MM.1S (cell line): ENCODE results near the gene DCTN2.

ENCODE experiments used
- DNase-seq: peaks from one replicate; pipeline ENCODE4 v3.0.0-alpha.2; 2015
- H2AFZ ChIP-seq: fragments of 300-600 bp; sonication (generic); 2 replicates; pipeline ENCODE4 v1.6.0; 2016; ENCODE audit warnings: antibody characterized with exemption, low read length
- H3F3A ChIP-seq: fragments of 300-600 bp; sonication (generic); 2 replicates; pipeline ENCODE4 v1.6.1; 2016; ENCODE audit warnings: mild to moderate bottlenecking, antibody characterized with exemption, low read length, moderate library complexity, mixed read lengths; ENCODE audit not compliant: insufficient read depth
- H3K27ac ChIP-seq: fragments of 300-600 bp; sonication (generic); 2 replicates; pipeline ENCODE4 v1.5.1; 2016; ENCODE audit warnings: mild to moderate bottlenecking, low read length
- H3K27me3 ChIP-seq: fragments of 300-600 bp; sonication (generic); replicated peaks from 2 replicates; pipeline ENCODE4 v1.6.0; 2016; ENCODE audit warnings: low read length; ENCODE audit not compliant: insufficient read depth
- H3K36me3 ChIP-seq: fragments of 300-600 bp; sonication (generic); replicated peaks from 2 replicates; pipeline ENCODE4 v1.6.1; 2016; ENCODE audit warnings: mild to moderate bottlenecking, low read length, mixed read lengths; ENCODE audit not compliant: insufficient read depth
- H3K4me1 ChIP-seq: fragments of 300-600 bp; sonication (generic); 2 replicates; pipeline ENCODE4 v1.6.1; 2016; ENCODE audit warnings: low read length, mixed read lengths
- H3K4me2 ChIP-seq: fragments of 300-600 bp; sonication (generic); 2 replicates; pipeline ENCODE4 v1.6.0; 2016; ENCODE audit warnings: low read depth, low read length
- H3K4me3 ChIP-seq: fragments of 300-600 bp; sonication (generic); 2 replicates; pipeline ENCODE4 v1.5.1; 2016; ENCODE audit warnings: low read length, mixed read lengths
- H3K79me2 ChIP-seq: fragments of 300-600 bp; sonication (generic); 2 replicates; pipeline ENCODE4 v1.6.1; 2016; ENCODE audit warnings: mixed run types, low read length, mixed read lengths
- H3K9ac ChIP-seq: fragments of 300-600 bp; sonication (generic); 2 replicates; pipeline ENCODE4 v1.6.1; 2016; ENCODE audit warnings: low read length, mixed read lengths
- H3K9me2 ChIP-seq: fragments of 300-600 bp; sonication (generic); replicated peaks from 2 replicates; pipeline ENCODE4 v1.6.1; 2016; ENCODE audit warnings: mild to moderate bottlenecking, low read length, mixed read lengths; ENCODE audit not compliant: insufficient read depth
- H3K9me3 ChIP-seq: fragments of 300-600 bp; sonication (generic); replicated peaks from 2 replicates; pipeline ENCODE4 v1.6.1; 2016; ENCODE audit warnings: mild to moderate bottlenecking, low read length, mixed read lengths; ENCODE audit not compliant: insufficient read depth
- H4K20me1 ChIP-seq: fragments of 300-600 bp; sonication (generic); 2 replicates; pipeline ENCODE4 v1.6.1; 2016; ENCODE audit warnings: mild to moderate bottlenecking, low read length, moderate library complexity, mixed read lengths; ENCODE audit not compliant: insufficient read depth
- EZH2 ChIP-seq: fragments of 300-600 bp; sonication (generic); optimal IDR thresholded peaks from 2 replicates; pipeline ENCODE3; 2017; ENCODE audit warnings: low read depth, mild to moderate bottlenecking, antibody characterized with exemption, low read length, mixed read lengths
- EZH2phosphoT487 ChIP-seq: fragments of 300-600 bp; sonication (generic); IDR thresholded peaks from 2 replicates; pipeline ENCODE4 v1.6.1; 2018; ENCODE audit warnings: antibody characterized with exemption, low read length
- TF ChIP-seq, protein P1 (sequence below): fragments of 300-600 bp; sonication (generic); IDR thresholded peaks from 2 replicates; pipeline ENCODE4 v1.5.1; 2016; ENCODE audit warnings: antibody characterized with exemption, low read length, mixed read lengths

DCTN2 gene

GRCh38 chr12:57579677-57580465, 32.9 kb upstream of the DCTN2 start:
- no peak overlapping the region for H3K4me2 ChIP-seq
- H3K27me3 ChIP-seq = peaks cover 11% of the 10 kb centered on the region; the same call in 1 of the 2 replicates
- no peak for DNase-seq
- H3K9ac ChIP-seq = no peak overlapping the region
- H3K9me2 ChIP-seq = no peaks in the 10 kb centered on the region
- no peaks in the 10 kb centered on the region for H3K4me1 ChIP-seq
- H3K9me3 ChIP-seq = no peaks in the 10 kb centered on the region
- H3K4me3 ChIP-seq = no peak overlapping the region
- H3F3A ChIP-seq = no peaks in the 10 kb centered on the region
- H3K36me3 ChIP-seq = no peaks in the 10 kb centered on the region
- no peak overlapping the region for H3K27ac ChIP-seq
- TF ChIP-seq EZH2phosphoT487 (no peak), EZH2 (no peak)
- TF ChIP-seq, protein P1, sequence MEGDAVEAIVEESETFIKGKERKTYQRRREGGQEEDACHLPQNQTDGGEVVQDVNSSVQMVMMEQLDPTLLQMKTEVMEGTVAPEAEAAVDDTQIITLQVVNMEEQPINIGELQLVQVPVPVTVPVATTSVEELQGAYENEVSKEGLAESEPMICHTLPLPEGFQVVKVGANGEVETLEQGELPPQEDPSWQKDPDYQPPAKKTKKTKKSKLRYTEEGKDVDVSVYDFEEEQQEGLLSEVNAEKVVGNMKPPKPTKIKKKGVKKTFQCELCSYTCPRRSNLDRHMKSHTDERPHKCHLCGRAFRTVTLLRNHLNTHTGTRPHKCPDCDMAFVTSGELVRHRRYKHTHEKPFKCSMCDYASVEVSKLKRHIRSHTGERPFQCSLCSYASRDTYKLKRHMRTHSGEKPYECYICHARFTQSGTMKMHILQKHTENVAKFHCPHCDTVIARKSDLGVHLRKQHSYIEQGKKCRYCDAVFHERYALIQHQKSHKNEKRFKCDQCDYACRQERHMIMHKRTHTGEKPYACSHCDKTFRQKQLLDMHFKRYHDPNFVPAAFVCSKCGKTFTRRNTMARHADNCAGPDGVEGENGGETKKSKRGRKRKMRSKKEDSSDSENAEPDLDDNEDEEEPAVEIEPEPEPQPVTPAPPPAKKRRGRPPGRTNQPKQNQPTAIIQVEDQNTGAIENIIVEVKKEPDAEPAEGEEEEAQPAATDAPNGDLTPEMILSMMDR = no peak
- no peaks in the 10 kb centered on the region for H4K20me1 ChIP-seq
- H3K79me2 ChIP-seq = no peaks in the 10 kb centered on the region
- H2AFZ ChIP-seq = no peak overlapping the region

DNA sequence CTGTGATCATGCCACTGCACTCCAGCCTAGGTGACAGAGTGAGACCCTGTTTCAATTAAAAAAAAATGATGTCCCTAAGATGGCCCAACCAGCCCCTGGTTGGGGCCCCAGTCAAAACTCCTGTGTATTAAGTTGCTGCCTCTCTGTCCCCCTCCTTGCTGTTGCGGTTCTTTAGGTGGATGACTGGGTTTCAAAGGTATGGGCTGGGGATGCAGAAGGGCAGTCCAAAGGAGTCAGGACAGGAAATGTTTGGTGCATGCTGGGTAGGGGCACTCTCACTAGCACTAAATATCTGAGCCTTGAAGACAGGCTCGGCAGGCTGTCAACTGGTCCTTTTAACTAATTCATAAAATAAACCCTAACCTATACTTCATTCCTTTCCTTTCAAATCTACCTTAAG, 32.0 kb upstream of the DCTN2 start:
- H4K20me1 ChIP-seq = no peaks in the 10 kb centered on the region
- no peak overlapping the region for H3K4me2 ChIP-seq
- no peaks in the 10 kb centered on the region for H3K36me3 ChIP-seq
- no peaks in the 10 kb centered on the region for H3K79me2 ChIP-seq
- no peaks in the 10 kb centered on the region for H3K9me2 ChIP-seq
- H3K27me3 ChIP-seq = peaks cover 11% of the 10 kb centered on the region; the same call in 1 of the 2 replicates
- no peaks in the 10 kb centered on the region for H3K4me1 ChIP-seq
- H2AFZ ChIP-seq = no peak overlapping the region
- H3K9ac ChIP-seq = no peak overlapping the region
- TF ChIP-seq EZH2 = no peak
- no peak for TF ChIP-seq EZH2phosphoT487
- TF ChIP-seq, protein P1 = no peak
- no peak overlapping the region for H3K27ac ChIP-seq
- no peak for DNase-seq
- H3K4me3 ChIP-seq = no peak overlapping the region
- no peaks in the 10 kb centered on the region for H3K9me3 ChIP-seq
- H3F3A ChIP-seq = no peaks in the 10 kb centered on the region

DNA sequence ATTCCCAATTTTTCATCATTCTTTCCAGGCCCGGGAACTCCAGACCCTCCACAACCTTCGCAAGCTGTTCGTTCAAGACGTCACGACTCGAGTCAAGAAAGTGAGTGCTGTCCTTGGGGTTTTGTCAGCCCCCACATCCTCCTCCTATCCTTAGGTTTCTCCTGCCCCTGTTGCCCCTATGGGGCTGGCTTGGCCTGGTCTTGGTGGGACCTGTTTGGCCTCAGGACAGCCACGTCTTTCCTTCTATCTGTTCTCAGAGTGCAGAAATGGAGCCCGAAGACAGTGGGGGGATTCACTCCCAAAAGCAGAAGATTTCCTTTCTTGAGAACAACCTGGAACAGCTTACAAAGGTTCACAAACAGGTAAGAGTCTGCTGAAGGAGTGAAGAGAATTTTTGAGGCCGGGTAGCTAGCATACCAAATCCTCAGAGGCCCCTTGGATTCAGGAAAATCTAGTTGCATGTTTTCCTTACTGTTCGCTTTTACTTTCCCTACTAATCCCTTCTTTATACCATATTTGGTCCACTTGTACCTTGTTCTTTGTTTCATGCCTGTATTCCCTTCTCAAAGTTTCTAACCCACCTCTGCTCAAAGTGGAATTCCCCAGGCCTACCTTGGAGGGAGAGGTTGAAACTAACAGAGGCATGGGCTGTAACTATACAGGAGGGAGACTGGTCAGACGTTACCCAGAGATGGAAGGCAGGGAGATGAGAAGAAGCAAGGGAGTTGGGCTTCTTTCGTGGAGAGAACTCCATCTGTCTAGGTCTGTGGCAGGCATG, 31.2 kb upstream of the DCTN2 start:
- no peaks in the 10 kb centered on the region for H3K79me2 ChIP-seq
- H3K4me2 ChIP-seq = no peak overlapping the region
- H3K9ac ChIP-seq = no peak overlapping the region
- TF ChIP-seq EZH2 = no peak
- TF ChIP-seq, protein P1 = no peak
- TF ChIP-seq EZH2phosphoT487 = no peak
- H4K20me1 ChIP-seq = no peaks in the 10 kb centered on the region
- no peak for DNase-seq
- no peaks in the 10 kb centered on the region for H3K4me1 ChIP-seq
- no peak overlapping the region for H3K4me3 ChIP-seq
- H3K9me3 ChIP-seq = no peaks in the 10 kb centered on the region
- H3K27ac ChIP-seq = no peak overlapping the region
- H2AFZ ChIP-seq = no peak overlapping the region
- H3F3A ChIP-seq = no peaks in the 10 kb centered on the region
- H3K9me2 ChIP-seq = no peaks in the 10 kb centered on the region
- peaks cover 11% of the 10 kb centered on the region; the same call in 1 of the 2 replicates for H3K27me3 ChIP-seq
- no peaks in the 10 kb centered on the region for H3K36me3 ChIP-seq
